Neural progenitor cell (in vitro differentiated cells): ENCODE measurements around the gene ZNF813.

Experiments
- CTCF ChIP-seq: fragments of 200-600 bp; sonication (generic); IDR thresholded peaks from 2 replicates; pipeline ENCODE4 v1.5.1; 2017; ENCODE audit warnings: antibody characterized with exemption, mild to moderate bottlenecking
- EZH2phosphoT487 ChIP-seq: fragments of 200-600 bp; sonication (generic); IDR thresholded peaks from 2 replicates; pipeline ENCODE4 v1.6.1; 2017; ENCODE audit warnings: antibody characterized with exemption

GRCh38 chr19:53520163-53520546 lies 52.6 kb downstream of the ZNF813 start:
- no peak for TF ChIP-seq CTCF
- no peak for TF ChIP-seq EZH2phosphoT487
